HG02870 (cell line): ENCODE measurements around the gene TSPAN2.

Source experiments
- ATAC-seq: cut with Tn5 transposase; IDR thresholded peaks from one replicate; pipeline ENCODE4 v1.9.1; 2021; ENCODE audit warnings: mild to moderate bottlenecking, moderate library complexity; ENCODE audit not compliant: unreplicated experiment

Gene TSPAN2

DNA sequence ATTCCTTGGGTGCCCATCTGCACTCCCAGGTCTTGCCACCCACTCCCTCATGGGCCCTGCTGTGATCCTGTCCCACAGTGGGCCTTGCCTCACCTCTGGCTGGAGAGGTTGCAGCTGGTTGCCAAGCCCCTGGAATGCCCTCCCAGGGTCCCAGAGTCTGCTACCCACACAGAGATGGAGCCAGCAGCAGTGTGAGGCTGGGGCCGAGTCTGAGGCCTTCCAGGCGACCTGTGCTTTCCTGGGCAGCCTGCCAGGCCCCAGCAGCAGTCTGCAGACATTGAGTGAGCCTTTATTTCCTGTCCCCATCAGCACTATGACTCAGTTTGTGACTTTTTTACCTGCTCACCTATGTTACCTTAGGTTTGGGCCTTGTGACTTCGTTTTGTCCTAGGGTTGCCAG is 25.0 kb upstream of the TSPAN2 start:
- no peak for ATAC-seq

DNA sequence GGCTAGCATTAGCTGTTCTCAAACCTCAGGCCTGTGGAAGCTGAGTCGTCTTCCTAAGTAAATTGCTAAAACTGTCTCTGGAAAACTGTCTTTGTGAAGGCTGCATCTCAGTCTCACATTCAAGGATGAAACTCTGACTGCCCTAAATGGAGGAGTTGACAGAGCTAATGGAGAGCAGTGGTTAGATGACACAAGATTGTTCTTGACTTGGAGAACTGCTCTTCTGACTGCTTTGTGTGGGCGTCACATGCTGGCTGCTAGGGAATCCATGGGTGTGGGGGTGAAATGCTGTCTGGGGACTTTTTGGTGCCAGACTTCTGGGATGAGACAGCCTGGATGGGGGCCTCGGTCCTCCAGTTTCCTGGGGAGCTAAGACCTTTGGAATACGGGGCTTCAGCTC is 24.5 kb upstream of the TSPAN2 start:
- no peak for ATAC-seq

DNA sequence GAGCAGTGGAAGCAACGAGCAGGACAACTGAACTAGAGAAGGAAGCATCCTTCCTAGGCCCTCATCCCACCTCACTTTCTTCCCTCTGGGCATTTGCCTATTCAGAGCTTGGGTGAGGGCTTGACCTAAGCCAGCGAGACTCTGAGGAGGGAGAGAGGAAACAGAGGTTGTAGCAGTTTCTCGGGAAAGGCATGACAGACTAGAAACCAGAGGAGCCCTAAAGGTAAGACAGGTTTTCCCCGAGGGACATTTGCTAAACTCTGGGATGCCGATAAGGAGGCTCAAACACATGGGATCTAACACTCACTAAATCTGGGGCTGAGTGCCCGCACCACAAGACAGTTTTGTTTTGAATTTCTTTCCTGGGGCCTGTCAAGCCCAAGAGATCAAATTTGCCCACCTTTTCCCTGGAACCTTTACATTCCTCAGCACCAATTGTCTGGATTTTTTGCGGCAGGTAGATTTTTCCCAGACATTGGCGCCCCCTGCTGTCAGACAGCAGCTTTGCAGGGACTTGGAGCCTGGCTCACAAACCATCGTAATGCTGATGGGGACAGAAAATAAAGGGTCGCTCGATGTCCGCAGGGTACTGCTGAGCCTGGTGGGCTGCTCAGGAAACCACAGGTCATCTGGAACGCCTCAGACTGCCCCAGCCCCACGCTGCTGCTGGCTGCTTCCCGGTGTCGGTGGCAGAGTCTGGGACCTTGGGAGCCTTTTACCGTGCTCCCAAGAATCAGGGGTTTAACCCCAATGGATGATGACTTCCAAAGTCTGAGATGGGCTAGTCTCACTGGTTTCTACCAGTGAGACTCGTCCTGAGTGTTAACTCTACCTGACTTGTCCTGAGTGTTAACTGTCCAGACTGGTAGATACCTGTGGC is 23.4 kb upstream of the TSPAN2 start:
- no peak for ATAC-seq

DNA sequence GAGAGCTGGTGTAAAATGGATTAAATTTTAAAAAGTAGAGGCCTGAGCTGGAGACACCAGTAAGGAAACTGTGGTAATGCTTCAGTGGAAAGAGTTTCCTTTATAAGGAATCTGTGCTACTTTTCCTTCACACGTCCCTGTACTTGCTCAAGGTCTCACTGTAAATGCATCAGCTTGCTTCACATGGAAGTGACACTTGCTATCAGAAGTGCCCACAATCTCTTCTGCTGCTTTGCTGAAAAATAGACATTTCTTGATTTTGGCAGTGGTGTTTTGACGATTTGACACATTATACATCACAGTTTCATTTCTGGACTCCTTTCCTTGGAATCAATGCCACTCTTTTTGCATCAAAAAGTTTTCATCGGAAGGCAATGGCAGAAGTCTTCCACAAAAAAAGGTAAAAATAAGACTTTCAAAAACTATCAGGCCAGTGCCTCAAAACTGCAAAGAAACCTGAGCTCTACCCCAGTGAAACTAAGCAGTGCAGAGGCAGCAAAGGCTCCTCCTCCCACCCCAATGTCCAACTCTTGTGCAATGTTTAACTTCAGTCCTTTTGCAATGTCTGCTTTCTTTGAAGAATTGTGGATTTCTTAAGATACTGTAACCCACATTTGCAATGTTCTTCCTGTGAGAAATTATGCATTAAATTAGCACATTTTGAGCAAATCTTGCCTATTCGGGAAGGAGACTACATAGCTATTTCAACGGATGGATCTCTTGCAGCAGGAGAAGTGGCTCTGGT is 18.4 kb upstream of the TSPAN2 start:
- ATAC-seq = no peak

DNA sequence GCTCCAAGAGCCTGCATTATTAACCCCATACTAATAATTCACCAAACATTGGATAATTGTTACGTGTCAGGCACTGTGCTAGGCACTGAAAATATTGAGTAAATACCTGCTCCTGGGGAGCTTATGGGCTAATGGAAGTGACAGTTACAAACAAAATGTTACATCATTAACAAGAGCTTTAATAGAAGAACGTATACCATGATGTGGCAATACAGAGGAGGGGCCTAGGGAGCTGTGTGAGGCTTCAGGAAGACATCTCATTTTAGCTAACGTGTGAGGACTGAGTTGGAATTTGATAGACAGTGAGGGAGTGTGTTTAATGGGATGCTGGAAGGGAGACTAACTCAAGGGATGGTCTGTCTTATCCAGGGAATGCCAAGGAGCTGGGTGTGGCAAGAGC is 16.5 kb upstream of the TSPAN2 start:
- no peak for ATAC-seq

DNA sequence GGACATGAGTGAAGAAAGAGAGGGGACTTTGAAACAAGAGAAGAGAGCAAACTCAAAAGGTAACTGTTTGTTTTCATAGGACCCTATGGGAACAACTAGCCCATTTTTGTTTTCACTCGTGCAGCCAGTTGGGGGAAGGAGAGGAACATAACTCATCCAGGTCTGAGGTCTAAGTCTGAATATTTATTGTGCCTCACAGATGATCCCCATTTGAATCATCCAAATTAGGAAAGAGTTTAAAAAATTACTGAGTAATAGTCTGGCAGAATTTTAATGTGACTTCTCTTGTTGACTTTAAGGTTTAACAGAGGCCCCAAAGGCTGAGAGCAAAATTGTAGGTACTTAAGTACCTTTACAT is 10.4 kb upstream of the TSPAN2 start:
- peak; percentile 29 for ATAC-seq

DNA sequence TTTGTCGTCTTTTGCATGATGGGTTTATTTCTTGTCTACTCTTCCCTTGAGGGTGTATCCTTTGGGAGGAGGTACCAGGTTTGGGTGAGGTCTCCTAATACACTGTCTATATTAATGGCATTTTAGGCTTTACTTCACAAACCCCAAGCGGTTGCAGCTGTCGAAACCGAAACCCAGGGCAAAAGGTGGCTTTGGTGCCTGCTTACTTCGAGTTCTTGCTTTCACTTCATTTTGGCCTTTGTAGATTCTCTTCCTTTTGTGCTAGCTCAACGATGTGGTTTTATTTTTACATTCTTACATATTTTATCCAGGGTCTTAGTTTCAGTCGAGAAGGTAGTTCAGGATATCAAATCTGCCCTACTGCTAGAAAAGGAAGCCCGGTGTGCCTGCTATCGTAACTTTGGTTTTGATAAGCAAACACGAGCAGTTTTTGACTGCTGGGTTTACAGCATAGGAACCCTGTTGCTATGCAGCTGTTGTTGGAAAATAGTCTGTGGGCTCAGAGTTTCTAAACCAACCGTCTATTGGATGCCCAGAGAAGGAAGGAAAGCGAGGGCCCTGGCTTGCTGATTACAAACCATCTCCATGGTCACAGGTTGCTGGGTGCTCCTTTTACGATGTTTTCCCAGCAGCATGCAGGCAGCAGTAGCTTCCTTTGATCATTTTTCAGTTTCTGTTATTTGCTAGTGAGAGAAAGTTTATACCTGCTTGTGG is 9.8 kb upstream of the TSPAN2 start:
- ATAC-seq = peak; percentile 73

DNA sequence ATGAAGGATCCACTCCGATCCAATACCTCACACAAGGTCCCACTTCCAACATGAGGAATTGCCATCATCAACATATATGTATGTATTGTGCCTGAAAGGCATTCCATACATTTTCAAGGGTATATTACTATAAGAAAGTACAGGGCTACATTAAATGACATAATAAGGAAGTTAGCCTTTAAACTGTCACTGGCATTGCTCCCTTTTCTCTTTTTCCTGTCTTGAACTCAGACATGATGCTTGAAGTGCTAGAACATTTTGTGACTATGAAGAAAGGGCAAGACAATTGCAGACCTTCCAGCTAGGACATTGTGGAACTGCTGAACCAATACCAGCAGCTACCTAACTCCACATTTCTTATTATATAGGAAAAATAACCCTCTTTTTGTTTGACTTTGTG is 2.9 kb upstream of the TSPAN2 start:
- ATAC-seq = no peak

DNA sequence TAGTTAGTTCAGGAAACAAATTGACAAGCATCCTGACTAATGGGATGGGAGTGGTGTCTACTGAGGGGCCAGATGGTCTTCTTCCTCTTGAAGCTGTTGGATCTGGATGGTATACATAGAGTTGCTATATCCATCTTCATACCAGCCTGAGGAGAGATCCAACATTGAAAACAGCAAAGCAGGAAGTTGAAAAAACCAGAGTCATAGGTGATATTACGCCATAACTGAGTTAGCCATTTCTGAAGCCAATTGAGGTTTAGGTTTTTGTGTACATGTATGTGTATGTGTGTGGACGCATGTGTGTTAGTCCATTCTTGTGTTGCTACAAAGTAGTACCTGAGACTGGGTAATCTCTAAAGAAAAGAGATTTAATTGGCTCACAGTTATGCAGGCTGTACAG is 2.3 kb upstream of the TSPAN2 start:
- no peak for ATAC-seq

DNA sequence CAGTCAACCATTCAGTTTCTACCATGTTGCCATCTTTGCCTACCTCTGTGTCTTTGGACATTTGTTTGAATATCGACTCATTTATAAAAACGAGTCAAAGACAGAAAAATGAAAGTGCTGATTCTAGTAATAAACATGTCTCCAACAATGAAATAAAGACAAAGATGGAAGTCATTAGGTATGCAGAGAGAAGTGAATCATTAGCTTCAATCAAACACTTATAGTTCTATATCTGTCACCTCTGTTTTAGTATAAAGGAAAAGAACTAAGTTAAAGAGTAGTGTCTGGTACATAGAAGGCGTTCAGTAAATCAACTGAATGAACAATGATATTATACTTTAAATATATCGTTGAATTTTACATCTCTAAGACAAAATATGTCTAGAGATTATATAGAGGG is 1.7 kb upstream of the TSPAN2 start:
- ATAC-seq = no peak

DNA sequence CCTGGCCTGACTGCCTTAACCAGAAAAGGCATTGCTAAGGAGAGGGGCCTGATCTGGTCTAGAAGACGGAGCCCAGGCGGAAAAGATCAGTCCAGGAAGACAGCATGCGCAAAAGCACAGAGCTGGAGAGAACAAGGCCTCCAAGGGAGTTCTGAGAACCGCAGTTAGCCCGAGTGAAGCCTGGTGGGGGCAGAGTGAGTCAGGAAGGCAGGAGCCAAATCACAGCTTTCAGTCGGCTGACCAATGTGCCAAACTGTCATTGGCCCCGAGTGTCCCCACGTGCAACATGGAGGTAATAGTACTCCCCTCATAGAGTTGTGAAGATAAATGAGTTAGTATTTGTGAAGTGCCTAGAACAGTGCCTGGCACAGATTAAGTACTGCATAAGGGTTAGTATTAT is 1.2 kb upstream of the TSPAN2 start:
- ATAC-seq = no peak

DNA sequence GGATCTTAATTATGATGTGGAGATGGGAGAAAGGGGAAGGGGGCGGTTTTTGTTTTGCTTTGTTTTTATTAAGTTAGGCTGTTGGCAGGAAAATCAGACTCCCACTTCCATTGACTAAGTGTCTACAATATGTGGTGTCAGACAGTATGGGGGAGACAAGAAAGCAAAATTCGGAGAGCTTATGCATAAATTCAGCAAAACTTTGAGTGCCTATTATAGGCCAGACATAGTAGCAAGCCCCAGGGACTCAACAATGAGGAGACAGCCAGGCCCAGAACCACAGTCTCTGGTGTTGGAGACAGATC is 835 bp upstream of the TSPAN2 start:
- ATAC-seq = no peak

DNA sequence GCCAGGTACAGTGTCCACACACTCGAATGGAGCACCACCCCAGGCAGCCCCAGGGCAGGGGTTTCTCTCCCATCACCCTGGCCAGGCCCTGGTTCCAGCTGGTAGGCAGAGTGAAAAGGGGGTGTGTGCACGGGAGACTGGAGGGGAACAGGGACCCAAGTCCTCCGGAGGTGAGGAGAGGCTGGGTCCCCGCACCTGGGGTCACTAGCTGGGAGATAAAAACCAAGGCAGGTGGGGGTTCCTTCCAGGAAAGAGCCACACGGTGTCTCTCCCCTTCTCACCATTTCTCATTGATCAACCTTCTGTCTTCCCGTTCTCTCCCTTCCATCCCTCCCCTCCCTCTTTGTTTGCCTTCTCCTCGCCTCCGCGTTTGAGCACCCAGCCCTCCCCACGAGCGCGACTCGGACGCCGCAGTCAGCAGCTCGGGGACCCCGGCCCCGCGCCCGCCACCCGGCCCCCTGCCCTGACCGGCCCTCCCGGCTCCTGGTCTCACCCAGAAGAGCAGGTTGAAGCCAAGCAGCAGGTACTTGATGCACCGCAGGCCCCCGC is 358 bp downstream of the TSPAN2 start:
- no peak for ATAC-seq

DNA sequence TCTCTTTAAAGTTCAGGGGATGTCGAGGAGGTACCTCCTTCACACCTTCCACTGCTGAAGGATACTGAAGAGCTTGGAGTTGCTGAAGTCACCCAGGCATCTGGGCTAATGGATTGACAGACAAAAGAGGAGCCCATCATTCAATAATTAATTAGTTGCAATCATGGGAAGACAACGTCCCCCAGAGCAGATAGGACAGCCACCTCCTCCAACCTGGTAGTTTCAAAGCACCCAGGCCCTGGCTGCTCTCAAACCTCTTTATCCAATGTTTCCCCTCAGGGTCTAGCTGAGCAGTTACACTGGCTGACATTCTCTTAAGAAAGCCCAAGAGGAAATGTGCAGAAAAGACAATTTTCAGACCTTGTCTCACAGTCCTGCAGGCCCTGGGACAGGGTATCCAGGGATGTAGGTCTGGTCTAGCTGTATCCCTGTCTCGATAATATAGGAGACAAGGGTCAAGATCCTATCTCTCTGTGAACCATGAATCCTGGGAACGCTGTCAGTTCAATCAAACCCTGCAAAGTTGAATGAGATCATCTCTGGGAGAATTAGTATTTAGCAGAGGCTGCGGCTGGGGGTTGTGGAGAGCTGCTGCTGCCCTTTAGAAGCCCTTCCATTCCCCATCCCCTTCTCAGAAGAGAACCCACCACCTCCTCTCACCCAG is 1.1 kb downstream of the TSPAN2 start:
- ATAC-seq = no peak

DNA sequence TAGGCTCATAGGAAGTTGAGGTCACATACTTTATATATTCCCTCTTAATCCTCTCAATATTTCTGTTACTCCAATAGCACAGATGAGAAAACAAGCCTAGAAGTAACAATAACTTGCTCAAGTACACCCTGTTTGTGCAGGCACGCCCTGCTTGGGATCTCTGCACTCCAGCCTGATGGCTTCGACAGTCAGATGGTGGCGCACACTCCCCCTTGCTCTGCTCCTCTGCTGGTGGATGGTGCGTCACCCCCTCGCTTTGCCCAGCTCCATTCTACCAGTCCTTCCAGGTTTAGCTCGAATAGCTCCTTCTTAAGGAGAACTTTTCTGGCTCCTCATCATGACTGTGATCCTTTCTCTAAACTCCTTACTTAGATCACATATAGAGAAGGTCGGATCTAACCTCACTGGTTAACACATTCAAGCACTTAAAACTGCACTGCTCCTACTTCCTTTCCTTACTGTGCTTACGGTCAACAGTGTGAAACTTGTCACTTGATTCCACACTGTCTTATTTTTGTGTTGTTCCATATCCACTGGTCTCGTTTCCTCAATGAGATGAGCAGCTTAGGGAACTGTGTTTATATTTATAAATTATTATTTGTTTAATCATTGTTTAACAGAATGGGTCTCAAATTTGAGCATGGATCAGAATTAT is 3.0 kb downstream of the TSPAN2 start:
- no peak for ATAC-seq

DNA sequence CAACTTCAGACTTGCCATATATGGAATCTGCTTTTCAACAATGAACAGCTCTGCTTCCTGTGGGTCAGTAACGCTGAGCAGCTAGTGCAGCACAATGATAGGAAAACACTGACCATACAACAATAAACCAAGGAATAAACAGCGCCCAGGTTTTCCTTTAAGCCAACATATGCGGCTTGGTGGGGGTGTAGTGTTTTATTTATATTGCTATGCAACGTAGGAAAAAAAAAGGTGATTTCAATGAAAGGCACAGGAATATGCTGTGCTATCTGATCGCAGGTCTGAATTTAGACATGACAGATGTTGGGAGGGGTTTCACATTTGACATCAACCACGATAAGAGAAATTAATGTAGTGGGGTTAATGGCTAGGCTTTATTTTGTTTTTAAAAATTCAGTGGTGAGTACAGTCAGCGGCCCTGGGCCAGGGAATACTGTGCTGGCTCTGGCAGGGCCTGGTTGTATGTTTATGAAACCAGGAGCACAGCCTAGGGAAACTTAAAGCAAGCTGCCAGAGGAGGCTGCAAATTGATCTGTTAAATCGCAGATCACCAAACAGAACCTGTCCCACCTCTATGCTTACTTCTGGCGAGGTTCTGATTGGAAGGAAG is 4.3 kb downstream of the TSPAN2 start:
- no peak for ATAC-seq

DNA sequence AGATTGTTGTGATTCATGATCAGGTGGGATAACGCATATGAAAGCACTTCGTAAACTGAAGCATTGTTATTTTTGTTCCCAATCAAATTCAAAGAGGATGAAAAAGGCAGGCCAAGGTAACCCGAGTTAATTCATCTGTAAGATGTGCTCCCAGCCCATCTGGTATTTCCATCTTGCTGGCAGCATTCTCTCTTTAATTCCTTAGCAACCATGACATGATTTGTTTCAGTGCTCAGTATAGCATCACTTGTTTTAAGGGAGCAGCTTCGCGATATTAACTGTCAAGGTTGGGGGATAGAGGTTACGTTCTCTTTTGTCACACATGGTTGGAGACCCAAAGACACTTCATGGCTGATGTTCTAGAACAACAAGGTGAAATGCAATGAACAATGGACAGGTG is 6.4 kb downstream of the TSPAN2 start:
- ATAC-seq = no peak

DNA sequence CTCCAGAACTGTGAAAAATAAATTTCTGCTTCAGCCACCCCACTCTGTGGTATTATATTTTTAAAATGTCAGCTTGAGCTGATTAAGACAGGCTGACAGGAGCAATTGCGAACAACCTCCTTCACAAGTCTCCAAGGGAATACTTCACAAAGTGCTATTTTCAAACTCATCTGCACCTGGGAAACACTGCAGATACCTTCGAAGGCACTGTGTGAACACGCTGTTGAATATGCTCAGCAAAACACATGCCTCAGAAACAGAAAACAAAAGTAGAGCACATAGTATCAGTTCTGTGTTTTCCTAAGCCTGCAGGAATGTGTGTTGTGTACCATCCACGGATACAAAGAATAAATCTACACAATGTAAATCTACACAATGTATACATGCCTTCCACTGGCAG is 10.6 kb downstream of the TSPAN2 start:
- no peak for ATAC-seq

DNA sequence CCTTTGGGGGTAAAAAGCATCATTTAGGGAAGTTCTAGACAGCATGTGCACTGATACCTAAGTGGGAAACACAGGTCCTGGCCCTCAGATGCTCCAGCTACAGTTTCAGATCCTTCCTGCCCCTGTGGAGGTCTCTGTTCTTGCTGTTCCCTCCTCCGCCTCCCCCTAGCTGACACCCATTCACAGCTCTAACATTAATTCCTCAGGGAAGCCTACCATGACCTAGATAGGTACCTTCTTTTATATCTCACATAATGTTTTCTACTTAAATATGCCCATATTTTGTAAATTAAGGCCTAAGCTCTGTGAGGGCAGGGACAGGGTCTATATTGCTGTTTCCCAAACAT is 11.3 kb downstream of the TSPAN2 start:
- ATAC-seq = no peak

DNA sequence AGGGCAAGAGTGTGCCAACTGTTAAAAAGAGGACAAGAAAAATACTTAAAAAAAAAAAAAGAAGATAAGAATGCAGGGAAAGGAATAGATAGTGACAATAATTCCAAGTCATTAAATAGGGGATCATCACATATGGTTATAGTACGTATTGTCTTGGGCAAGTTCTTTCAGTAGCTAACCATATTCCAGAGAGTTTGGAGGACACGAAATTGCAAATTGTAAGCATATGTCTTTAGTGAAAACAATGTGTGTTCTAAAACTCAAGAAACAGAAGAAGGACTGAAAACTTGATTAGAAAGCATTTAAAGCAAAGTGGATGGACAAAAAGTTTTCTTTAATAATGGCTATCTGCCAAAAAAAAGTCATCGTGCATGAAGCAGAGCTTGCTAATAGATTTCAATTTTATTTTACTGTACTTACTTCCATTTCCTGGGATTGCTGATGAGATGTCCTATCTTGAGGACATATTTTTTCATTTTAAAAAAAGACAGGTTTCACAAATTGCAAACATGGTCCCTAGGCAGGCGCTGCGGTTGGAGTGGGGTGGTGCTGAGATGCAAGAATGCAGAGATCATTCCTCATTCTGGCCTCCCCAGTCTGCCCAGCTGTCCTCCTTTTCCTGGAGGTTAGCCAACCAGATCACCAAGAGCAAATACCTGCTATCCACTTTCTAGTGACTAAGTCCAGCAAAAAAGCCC is 11.9 kb downstream of the TSPAN2 start:
- ATAC-seq = no peak
